Measurements from ENCODE around the gene ADGRD1. TPM values are rescaled to one million over a fixed set of nuclear protein-coding genes. Genes with fewer than 3 reads are reported as not detected.

ADGRD1 gene
- total RNA-seq, 1 donor from 2014 or later = 46.9 TPM

- intact Hi-C loops (cut with DNase I) = no loop called here
- H3K4me1 ChIP-seq = no peaks in the 10 kb centered on the region
- H3K27me3 ChIP-seq = no peaks in the 10 kb centered on the region
- no peak overlapping the region for H3K4me3 ChIP-seq
- no peak overlapping the region for H3K27ac ChIP-seq
- no peaks in the 10 kb centered on the region for H3K36me3 ChIP-seq
- no peak for TF ChIP-seq CTCF (IDR thresholded peaks at IDR 0.05)
- DNase-seq (ENCODE audit: low spot score in 2 of 2) = no peak
- H3K9me3 ChIP-seq = no peaks in the 10 kb centered on the region
These were observed 81.6 kb downstream of the ADGRD1 start for GRCh38 chr12:131035245-131035681.

DNA sequence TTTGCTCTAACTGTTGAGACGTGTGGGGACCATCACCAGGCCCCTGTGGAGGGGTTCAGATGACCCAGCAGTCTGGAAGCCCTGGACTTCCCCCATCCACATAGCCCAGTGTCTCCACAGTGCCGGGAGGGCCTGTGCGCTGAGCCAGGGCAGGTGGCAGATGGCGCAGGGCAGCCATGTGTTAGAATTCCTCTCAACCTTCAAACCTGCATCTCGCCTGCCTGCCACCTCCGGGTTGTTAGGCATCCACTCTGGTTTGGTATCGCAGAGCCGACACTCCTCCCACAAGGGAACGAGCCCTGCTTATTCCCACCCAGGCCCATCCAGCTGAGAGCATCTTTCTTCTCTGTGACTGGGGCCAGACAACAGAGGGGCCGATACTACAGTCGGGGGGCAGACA, 84.5 kb downstream of the ADGRD1 start:
- intact Hi-C loops (cut with DNase I) = no loop called here
- no peak for TF ChIP-seq CTCF (IDR thresholded peaks at IDR 0.05)
- Histone ChIP-seq H3K4me1 (no peaks in the 10 kb centered on the region), H3K27me3 (no peaks in the 10 kb centered on the region), H3K4me3 (no peak overlapping the region), H3K36me3 (no peaks in the 10 kb centered on the region), H3K27ac (no peak overlapping the region), H3K9me3 (no peaks in the 10 kb centered on the region)
- no peak for DNase-seq (ENCODE audit: low spot score in 2 of 2)

DNA sequence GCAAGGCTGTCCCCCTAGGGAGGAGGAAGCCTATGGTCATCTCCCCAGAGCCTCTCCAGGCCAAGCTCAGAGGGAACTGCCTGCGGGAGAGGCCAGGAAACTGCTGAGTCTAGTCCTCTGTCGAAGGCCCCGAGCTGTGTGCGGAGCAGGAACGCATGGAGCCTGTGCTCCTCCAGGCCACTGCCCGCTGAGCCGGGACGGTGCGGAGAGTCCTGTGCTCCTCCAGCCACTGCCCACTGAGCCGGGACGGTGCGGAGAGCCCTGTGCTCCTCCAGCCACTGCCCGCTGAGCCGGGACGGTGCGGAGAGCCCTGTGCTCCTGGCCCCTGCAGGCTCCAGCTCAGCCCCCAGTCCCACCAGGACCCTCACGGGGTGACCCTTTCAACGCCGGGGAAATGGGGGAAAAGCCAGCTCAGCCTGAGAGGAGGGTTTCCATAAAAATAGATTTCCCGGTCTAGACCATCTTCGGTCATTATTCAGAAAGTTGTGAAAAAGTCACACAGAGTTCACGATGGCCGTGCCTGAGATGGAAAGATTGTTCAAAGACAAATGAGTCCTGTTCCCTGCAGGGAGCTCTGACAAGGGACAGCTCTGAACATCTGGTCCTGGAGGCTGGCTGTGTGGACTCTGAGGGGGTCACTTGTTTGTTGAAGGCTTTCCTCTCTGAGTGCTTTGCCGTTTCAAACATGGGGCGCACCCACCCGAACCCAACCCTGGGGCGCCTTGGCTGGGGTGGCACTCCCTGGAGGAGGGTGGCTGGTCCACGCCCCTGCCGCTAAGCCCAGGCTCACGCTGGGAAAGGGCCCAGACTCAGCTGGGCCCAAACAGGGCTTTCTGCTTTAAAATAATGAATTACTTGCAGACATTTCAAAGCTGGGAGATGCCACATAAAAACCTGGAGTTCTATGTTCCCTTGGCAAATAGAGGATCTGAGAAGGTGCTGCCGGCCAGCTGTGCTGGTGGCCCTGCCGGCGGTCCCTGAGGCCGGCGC, 85.5 kb downstream of the ADGRD1 start:
- H3K4me3 ChIP-seq = no peak overlapping the region
- H3K27ac ChIP-seq = no peak overlapping the region
- H3K36me3 ChIP-seq = no peaks in the 10 kb centered on the region
- H3K4me1 ChIP-seq = no peaks in the 10 kb centered on the region
- H3K9me3 ChIP-seq = no peaks in the 10 kb centered on the region
- no peak for DNase-seq (ENCODE audit: low spot score in 2 of 2)
- no peak for TF ChIP-seq CTCF (IDR thresholded peaks at IDR 0.05)
- no peaks in the 10 kb centered on the region for H3K27me3 ChIP-seq
- intact Hi-C loops (cut with DNase I) = no loop called here

DNA sequence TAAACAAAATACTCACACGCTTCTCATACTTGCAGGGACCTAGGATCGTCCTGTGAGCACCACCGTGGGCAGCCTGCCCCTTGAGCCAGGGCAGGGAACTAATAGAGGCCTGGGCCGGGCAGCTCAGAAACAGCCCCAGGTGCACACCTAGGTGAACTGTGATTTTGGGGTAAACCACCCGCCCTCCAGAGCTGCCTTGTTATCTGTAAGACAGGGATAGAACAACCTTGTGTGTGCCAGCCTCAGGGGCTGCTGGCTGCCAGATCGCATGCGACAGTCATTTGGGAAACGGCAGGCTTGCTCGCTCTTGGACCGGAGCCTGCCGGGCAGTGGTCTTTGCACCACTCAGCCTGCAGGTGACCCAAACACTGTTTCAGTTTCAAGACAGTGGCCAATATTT, 86.8 kb downstream of the ADGRD1 start:
- no peak for DNase-seq (ENCODE audit: low spot score in 2 of 2)
- intact Hi-C loops (cut with DNase I) = no loop called here
- H3K27me3 ChIP-seq = no peaks in the 10 kb centered on the region
- no peak for TF ChIP-seq CTCF (IDR thresholded peaks at IDR 0.05)
- no peaks in the 10 kb centered on the region for H3K9me3 ChIP-seq
- H3K4me1 ChIP-seq = no peaks in the 10 kb centered on the region
- H3K36me3 ChIP-seq = no peaks in the 10 kb centered on the region
- H3K27ac ChIP-seq = no peak overlapping the region
- no peak overlapping the region for H3K4me3 ChIP-seq

GRCh38 chr12:131041216-131041967, 87.7 kb downstream of the ADGRD1 start:
- TF ChIP-seq CTCF (IDR thresholded peaks at IDR 0.05) = no peak
- DNase-seq (ENCODE audit: low spot score in 2 of 2) = no peak
- intact Hi-C loops (cut with DNase I) = no loop called here
- Histone ChIP-seq H3K36me3 (no peaks in the 10 kb centered on the region), H3K4me1 (no peaks in the 10 kb centered on the region), H3K27ac (no peak overlapping the region), H3K9me3 (no peaks in the 10 kb centered on the region), H3K4me3 (no peak overlapping the region), H3K27me3 (no peaks in the 10 kb centered on the region)
